HG03095 (cell line): ENCODE data around the gene TCP1.
"Not testable (repeated sequence)": the region's sequence is repeated elsewhere in the genome, so short reads cannot be mapped to it uniquely, and the experiment has no call there.

Experiments used
- ATAC-seq: cut with Tn5 transposase; IDR thresholded peaks from one replicate; pipeline ENCODE4 v1.9.1; 2021; ENCODE audit warnings: moderate library complexity; ENCODE audit not compliant: unreplicated experiment

Gene TCP1

GRCh38 chr6:159778131-159778530, 11.3 kb downstream of the TCP1 start:
- ATAC-seq: no peak

- no peak for ATAC-seq
Observed at GRCh38 chr6:159777240-159777904, 12.0 kb downstream of the TCP1 start.

DNA sequence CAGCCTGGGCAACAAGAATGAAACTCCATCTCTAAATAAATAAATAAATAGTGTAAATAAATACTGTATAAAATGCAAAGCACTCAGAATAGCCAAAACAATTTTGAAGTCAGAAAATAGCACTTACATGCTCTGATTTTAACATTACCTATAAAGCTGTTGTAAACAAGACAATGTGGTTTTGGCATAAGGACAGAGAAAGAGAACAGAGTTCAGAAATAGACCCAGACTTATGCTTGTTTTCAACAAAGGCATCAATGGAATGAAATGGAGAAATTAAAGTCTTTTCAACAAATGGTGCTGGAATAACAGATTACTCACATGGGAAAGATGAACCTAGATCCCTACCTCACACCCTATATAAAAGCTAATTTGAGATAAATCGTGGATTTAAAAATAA, 17.2 kb downstream of the TCP1 start:
- no peak for ATAC-seq

GRCh38 chr6:159769470-159769869, 19.9 kb downstream of the TCP1 start:
- ATAC-seq: no peak

DNA sequence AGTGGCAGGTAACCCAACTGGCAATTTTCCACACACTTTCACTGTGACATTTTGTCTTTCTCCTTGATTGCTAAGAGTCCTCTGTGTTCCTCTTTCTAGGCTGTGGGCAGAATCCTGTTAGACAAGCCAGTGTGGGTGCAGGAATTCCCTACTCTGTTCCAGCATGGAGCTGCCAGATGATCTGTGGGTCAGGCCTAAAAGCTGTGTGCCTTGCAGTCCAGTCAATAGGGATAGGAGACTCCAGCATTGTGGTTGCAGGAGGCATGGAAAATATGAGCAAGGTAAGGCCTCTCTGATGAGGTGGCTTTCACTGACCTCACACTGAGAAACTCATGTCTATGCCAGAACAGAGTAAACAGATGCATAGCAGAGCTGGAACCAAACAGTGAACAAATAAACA, 22.5 kb downstream of the TCP1 start:
- no peak for ATAC-seq

DNA sequence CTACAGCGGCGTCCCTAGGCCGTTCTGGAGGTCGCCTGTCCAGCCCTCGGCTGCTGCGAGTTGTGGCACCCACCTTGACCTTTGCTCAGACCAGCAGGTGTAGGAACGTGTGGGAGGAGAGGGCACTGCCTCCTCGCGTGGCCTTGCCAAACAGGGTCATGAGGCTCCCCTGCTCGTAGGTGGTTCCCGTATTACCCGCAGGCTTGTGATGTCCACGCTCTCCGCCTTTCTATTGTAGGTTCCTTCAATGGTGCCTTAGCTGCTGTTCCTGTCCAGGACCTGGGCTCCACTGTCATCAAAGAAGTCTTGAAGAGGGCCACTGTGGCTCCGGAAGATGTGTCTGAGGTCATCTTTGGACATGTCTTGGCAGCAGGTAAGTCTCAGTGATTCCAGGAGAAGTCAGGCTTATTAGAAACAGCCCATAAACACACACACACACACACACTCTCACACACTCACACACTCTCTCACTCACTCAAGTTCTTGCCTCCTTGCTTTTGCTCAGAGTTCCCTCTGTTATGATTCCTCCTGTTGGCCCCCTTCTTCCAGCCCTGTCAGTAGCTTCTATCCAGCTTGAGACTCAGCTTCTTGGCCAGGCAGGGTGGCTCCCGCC, 26.6 kb downstream of the TCP1 start:
- no peak for ATAC-seq

GRCh38 chr6:159761873-159762680, 27.3 kb downstream of the TCP1 start, which contains the start of gene ACAT2:
Gene ACAT2 (plus strand): TSS chr6:159762045. CDS start chr6:159762088, 43 bp downstream.
- ATAC-seq: peak; percentile 96

DNA sequence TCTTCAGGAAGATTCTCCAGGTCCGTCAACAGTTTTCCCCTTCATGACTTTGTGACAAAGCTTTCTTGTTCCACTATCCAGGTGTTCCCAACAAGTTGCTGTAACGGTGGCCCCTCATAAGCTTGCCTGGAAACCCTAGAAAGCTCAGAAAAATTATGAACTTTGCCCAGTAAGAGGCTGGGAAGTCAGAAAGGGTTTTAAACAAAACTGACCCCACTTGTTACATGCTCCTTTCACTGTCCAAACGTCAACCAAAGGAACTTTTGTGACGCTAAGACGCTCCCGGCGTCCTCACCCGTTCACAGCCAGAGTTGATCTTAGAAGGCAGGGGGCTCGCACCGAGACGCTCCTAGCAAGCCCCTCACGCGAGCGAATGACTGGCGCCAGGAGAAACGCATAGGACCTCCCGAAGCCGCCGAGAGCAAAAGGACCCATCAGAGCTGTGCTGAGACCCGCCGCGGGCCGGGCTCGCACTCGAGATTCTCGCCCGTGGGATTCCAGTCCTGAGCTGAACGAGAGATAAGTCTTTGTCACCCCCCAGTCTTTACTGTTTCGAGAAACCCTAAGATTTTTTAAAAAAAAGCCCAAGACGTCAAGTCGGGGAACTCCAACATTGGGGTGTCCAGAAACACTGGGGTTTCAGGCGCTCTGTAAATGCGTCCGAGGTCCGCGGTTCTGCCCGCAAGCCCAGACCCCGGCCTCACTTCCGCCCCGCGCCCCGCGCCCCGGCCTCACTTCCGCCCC, 28.1 kb downstream of the TCP1 start:
- no peak for ATAC-seq

- ATAC-seq: no peak
Observed at GRCh38 chr6:159760602-159761057, 28.8 kb downstream of the TCP1 start.

- no peak for ATAC-seq
Observed at GRCh38 chr6:159759645-159760044, 29.8 kb downstream of the TCP1 start.

DNA sequence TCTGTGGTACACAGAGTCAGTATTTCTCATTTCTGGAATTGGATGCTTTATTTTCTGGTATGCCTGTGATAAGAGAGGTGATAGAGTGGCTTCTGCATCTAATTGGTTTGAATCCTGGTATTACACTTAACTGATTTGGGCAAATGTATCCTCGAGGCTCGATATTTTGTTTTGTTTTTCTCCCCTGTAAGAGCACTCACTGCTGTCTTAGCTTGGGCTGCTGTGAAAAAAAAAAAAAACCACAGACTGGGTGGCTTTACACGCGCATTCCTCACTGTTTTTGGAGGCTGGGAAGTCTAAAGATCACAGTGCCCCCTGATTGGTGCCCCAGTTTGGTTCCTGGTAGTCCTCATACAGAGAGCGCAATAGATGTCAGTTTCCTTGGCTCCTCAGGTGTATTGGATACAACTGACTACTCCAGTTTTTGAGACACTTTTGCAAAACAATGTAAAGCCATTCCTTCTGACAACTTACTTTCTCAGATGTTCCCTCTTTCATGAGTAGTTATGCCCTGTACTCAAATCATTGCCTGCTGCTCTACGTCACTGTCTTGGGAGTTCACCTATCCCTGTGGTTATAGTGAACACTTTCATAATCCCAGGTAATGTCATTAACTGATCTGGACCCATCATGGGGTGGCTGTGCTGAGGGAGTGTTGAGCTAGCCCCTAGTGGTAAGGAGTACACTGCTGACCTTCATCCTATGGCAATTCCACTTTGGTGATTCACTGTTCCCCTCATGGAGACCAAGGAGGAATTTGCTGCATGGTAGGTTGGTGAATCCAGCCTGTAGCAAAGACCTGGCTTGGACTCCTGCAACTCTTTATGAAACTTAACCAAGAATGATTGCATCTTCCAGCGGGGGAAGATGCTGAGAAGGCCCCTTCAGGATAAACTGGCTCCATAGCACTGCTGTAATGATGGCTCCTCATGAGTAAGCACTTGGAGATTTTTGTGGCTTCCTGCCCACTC, 31.1 kb downstream of the TCP1 start:
- ATAC-seq: no peak

GRCh38 chr6:159756508-159756907, 32.9 kb downstream of the TCP1 start:
- ATAC-seq: no peak

- no peak for ATAC-seq
Observed at GRCh38 chr6:159754959-159755914, 34.2 kb downstream of the TCP1 start.

DNA sequence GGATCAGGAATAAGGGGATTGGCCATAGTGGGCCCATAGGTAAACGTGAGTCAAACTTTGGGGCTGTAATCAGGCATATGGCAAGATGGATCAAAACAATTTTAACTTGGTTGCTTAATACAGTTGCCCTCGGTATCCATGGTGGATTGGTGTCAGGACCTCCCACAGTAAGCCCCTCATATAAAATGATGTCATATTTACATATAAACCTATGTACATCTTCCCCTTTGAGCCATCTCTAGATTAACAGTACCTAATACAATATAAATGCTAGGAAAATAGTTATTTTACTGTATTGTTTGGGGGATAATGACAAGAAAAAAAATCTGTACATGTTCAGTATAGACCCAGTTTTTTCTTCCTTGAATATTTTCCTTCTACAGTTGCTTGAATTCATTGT, 35.0 kb downstream of the TCP1 start:
- ATAC-seq: no peak

DNA sequence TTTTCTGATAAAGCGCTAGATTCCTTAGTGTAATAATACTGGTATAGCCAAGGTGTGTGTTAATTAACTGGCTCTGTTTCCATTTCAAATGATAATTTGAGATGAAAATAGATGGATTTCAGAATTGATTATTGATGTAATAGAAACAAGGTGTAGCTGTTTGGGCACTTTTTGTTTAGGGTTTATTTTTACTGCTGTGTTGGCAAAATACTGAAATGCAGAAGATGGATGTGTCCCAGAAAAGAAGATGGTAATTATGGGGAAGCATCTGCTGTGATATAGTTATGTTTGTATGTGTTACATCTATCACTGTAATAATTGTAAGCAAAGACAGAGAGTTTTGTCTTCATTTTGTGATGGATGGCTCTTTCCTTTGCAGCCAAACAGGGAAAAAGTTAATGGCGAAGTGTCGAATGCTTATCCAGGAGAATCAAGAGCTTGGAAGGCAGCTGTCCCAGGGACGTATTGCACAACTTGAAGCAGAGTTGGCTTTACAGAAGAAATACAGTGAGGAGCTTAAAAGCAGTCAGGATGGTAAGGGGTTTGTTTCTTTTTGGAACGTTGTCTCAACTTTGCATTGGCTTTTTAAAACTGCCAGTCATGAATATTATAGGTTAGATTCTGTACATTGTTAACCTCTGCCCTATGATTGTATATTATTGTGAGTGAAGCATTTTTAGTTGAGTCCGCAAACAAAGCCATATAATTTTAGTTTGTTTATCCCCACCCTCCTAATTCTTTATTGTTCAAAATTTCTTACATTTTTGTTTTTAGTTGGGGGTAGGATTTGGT, 36.1 kb downstream of the TCP1 start:
- ATAC-seq: no peak

GRCh38 chr6:159751448-159751847, 38.0 kb downstream of the TCP1 start:
- no peak for ATAC-seq

DNA sequence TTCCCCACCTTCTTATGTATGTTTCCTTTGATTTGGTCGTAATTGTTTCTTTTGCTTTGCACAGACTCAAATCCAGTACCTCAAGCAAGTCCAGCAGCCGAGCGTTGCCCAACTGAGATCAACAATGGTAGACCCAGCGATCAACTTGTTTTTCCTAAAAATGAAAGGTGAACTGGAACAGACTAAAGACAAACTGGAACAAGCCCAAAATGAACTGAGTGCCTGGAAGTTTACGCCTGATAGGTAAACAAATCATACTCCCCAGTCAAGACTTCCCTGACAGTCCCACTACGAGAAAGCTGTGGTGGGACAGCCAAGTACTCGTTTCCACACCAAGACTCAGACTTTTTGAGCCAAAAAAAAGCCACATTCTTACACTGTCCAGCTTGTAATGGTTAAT, 41.3 kb downstream of the TCP1 start:
- ATAC-seq: not testable (repeated sequence)

- no peak for ATAC-seq
Observed at GRCh38 chr6:159746759-159747158, 42.6 kb downstream of the TCP1 start.
